Kidney (tissue), 14 donors: Measurements from ENCODE around the gene ITPR1. TPM values are rescaled to one million over a fixed set of nuclear protein-coding genes. Genes with fewer than 3 reads are reported as not detected.

Experiments
- DNase-seq, 5 donors: peaks; one replicate each; pipeline ENCODE4 v3.0.0-alpha.2; 2013 to 2020
- FAIRE-seq: peaks from 2 replicates; lab custom pipeline; 2012; peaks lifted over from hg19 to GRCh38; lab: Jason Lieb, UNC
- H3K27ac ChIP-seq, 2 donors: one replicate each; pipeline ENCODE4 v1.7.0; 2013; ENCODE audit warnings: low read depth in 2 of 2, low read length in 2 of 2, inconsistent platforms in 1 of 2
- H3K27me3 ChIP-seq: one replicate; pipeline ENCODE4 v1.7.1; 2013; ENCODE audit warnings: low read length, inconsistent platforms; ENCODE audit not compliant: control insufficient read depth, insufficient read depth
- H3K36me3 ChIP-seq, 3 donors: one replicate each; pipeline versions ENCODE4 v1.7.0 to v1.7.1; 2013; ENCODE audit warnings: low read length in 3 of 3, control low read depth in 1 of 3, inconsistent platforms in 1 of 3; ENCODE audit not compliant: insufficient read depth in 3 of 3, control insufficient read depth in 2 of 3
- H3K4me1 ChIP-seq, 3 donors: one replicate each; pipeline versions ENCODE4 v1.7.0 to v1.7.1; 2013; ENCODE audit warnings: low read length in 3 of 3, inconsistent platforms in 1 of 3, low read depth in 1 of 3; ENCODE audit not compliant: control insufficient read depth in 2 of 3, insufficient read depth in 2 of 3
- H3K4me3 ChIP-seq, 3 donors: one replicate each; pipeline versions ENCODE4 v1.7.0 to v1.8.1; 2013; ENCODE audit warnings: low read length in 3 of 3, control low read depth in 1 of 3, inconsistent platforms in 1 of 3
- H3K9ac ChIP-seq, 3 donors: one replicate each; pipeline versions ENCODE4 v1.7.0 to v1.7.1; 2013; ENCODE audit warnings: low read length in 3 of 3, control low read depth in 1 of 3, inconsistent platforms in 1 of 3
- H3K9me3 ChIP-seq, 3 donors: one replicate each; pipeline versions ENCODE4 v1.7.0 to v1.7.1; 2013; ENCODE audit warnings: low read length in 3 of 3, control low read depth in 1 of 3, inconsistent platforms in 1 of 3; ENCODE audit not compliant: control insufficient read depth in 2 of 3, insufficient read depth in 1 of 3
- CTCF ChIP-seq: IDR thresholded peaks from 3 replicates; pipeline ENCODE4 v1.5.1; 2012; ENCODE audit warnings: mild to moderate bottlenecking, moderate library complexity, borderline replicate concordance; ENCODE audit not compliant: insufficient read depth; ENCODE audit errors: extremely low read depth
- intact Hi-C: fragments of 100-400 bp; cut with DNase I; formaldehyde crosslinking; loops from one replicate; pipeline ENCODE4 v1.11.1; 2022
- polyA plus RNA-seq: library from polyadenylated mRNA; stranded (reverse); fragments of 350-450 nt; fragmentation: Illumina TruSeq; extraction: RNeasy Lipid Tissue Mini Kit (QIAGEN cat#74804); gene quantifications from one replicate; pipeline ENCODE4 v1.2.3, GENCODE V29; 2014; ENCODE audit warnings: low read depth, low replicate concordance; ENCODE audit not compliant: insufficient read depth
- total RNA-seq: library from RNA; stranded (reverse); fragmentation: NEBNext Ultra II Directional; extraction: Animal tissue kit (Norgen Biotek cat#: 25700); gene quantifications from one replicate; pipeline ENCODE4 v1.2.1, GENCODE V29; 2021
- donor health status: control.
- donor health status: control.
- donor health status: control.
- donor health status: control.
- donor health status: control.
- donor health status: DM: yes; HTN: yes; CAD: no.
- donor health status: Normal renal cell carcinoma (clear cell type).

Gene ITPR1
- total and polyA plus RNA-seq, 2 donors from 2014 or later, result 30.2 to 81.2 TPM

GRCh38 chr3:4522947-4523346 lies 29.8 kb downstream of the ITPR1 start:
- H3K27ac ChIP-seq, result no peak overlapping the region
- peaks cover 0 to 2% (median 0%) of the 10 kb centered on the region in 3 donors for H3K36me3 ChIP-seq
- H3K9me3 ChIP-seq, result no peaks in the 10 kb centered on the region
- peak overlapping the region in 1 of 3 donors; percentile 20 for H3K4me3 ChIP-seq
- DNase-seq, result no peak
- TF ChIP-seq CTCF, result no peak
- H3K27me3 ChIP-seq, result no peaks in the 10 kb centered on the region
- peaks cover 0 to 14% (median 5%) of the 10 kb centered on the region in 3 donors for H3K4me1 ChIP-seq
- no peak overlapping the region for H3K9ac ChIP-seq
- intact Hi-C loops, result no loop called here
- no peak for FAIRE-seq

GRCh38 chr3:4523710-4524698 lies 30.9 kb downstream of the ITPR1 start:
- H3K9ac ChIP-seq, result no peak overlapping the region
- no peak overlapping the region for H3K4me3 ChIP-seq
- H3K36me3 ChIP-seq, result peaks cover 0 to 2% (median 0%) of the 10 kb centered on the region in 3 donors
- H3K27ac ChIP-seq, result peak overlapping the region in 1 of 2 donors; percentile 34
- no peak for DNase-seq
- H3K27me3 ChIP-seq, result no peaks in the 10 kb centered on the region
- no peaks in the 10 kb centered on the region for H3K9me3 ChIP-seq
- no peak for FAIRE-seq
- no peak for TF ChIP-seq CTCF
- intact Hi-C loops, result no loop called here
- H3K4me1 ChIP-seq, result peaks cover 0 to 15% (median 5%) of the 10 kb centered on the region in 3 donors

GRCh38 chr3:4525560-4526223 lies 32.5 kb downstream of the ITPR1 start:
- intact Hi-C loops, result no loop called here
- DNase-seq, result no peak
- FAIRE-seq, result no peak
- Histone ChIP-seq H3K4me3 (no peak overlapping the region), H3K36me3 (peaks cover 0 to 2% (median 0%) of the 10 kb centered on the region in 3 donors), H3K9ac (no peak overlapping the region), H3K9me3 (no peaks in the 10 kb centered on the region), H3K27me3 (no peaks in the 10 kb centered on the region), H3K4me1 (peaks cover 0 to 13% (median 3%) of the 10 kb centered on the region in 3 donors), H3K27ac (no peak overlapping the region)
- TF ChIP-seq CTCF, result no peak
